Measurements from ENCODE around the gene GTF2A1. TPM values are rescaled to one million over a fixed set of nuclear protein-coding genes. Genes with fewer than 3 reads are reported as not detected.

Gene GTF2A1
- total RNA-seq, 2 donors from 2014 or later = 33.9 to 38.0 TPM

- peaks cover 10% of the 10 kb centered on the region for H3K4me1 Mint-ChIP-seq
- H3K4me3 Mint-ChIP-seq = peak overlapping the region; percentile 100
- no peaks in the 10 kb centered on the region for H3K27me3 Mint-ChIP-seq
- H3K36me3 Mint-ChIP-seq (ENCODE audit: low read depth) = peaks cover 46% of the 10 kb centered on the region
- peak overlapping the region; percentile 100 for H3K27ac Mint-ChIP-seq
- ATAC-seq (replicated peaks) = peak; percentile 65
- H3K9me3 Mint-ChIP-seq = no peaks in the 10 kb centered on the region
Observed at GRCh38 chr14:81219210-81219758, 1.5 kb downstream of the GTF2A1 start.

- no peak overlapping the region for H3K27ac Mint-ChIP-seq
- H3K4me3 Mint-ChIP-seq = no peak overlapping the region
- peaks cover 94% of the 10 kb centered on the region for H3K36me3 Mint-ChIP-seq (ENCODE audit: low read depth)
- peaks cover 30% of the 10 kb centered on the region for H3K4me1 Mint-ChIP-seq
- ATAC-seq (replicated peaks) = no peak
- H3K9me3 Mint-ChIP-seq = no peaks in the 10 kb centered on the region
- no peaks in the 10 kb centered on the region for H3K27me3 Mint-ChIP-seq
Observed at GRCh38 chr14:81211844-81212243, 8.9 kb downstream of the GTF2A1 start.

GRCh38 chr14:81209167-81209836 lies 11.5 kb downstream of the GTF2A1 start:
- Mint-ChIP-seq H3K4me3 (no peak overlapping the region), H3K4me1 (peaks cover 43% of the 10 kb centered on the region), H3K27ac (no peak overlapping the region), H3K36me3 (ENCODE audit: low read depth) (peaks cover 94% of the 10 kb centered on the region), H3K27me3 (no peaks in the 10 kb centered on the region), H3K9me3 (no peaks in the 10 kb centered on the region)
- no peak for ATAC-seq (replicated peaks)

- H3K36me3 Mint-ChIP-seq (ENCODE audit: low read depth) = peaks cover 94% of the 10 kb centered on the region
- H3K4me3 Mint-ChIP-seq = no peak overlapping the region
- H3K27me3 Mint-ChIP-seq = no peaks in the 10 kb centered on the region
- no peak overlapping the region for H3K27ac Mint-ChIP-seq
- no peak for ATAC-seq (replicated peaks)
- H3K9me3 Mint-ChIP-seq = no peaks in the 10 kb centered on the region
- H3K4me1 Mint-ChIP-seq = peaks cover 47% of the 10 kb centered on the region
Observed at GRCh38 chr14:81208489-81208888, 12.3 kb downstream of the GTF2A1 start.

- H3K27me3 Mint-ChIP-seq = no peaks in the 10 kb centered on the region
- peak overlapping the region; percentile 76 for H3K27ac Mint-ChIP-seq
- ATAC-seq (replicated peaks) = peak; percentile 97
- peaks cover 94% of the 10 kb centered on the region for H3K36me3 Mint-ChIP-seq (ENCODE audit: low read depth)
- H3K9me3 Mint-ChIP-seq = no peaks in the 10 kb centered on the region
- peaks cover 36% of the 10 kb centered on the region for H3K4me1 Mint-ChIP-seq
- no peak overlapping the region for H3K4me3 Mint-ChIP-seq
Observed at GRCh38 chr14:81206115-81206514, 14.6 kb downstream of the GTF2A1 start.

- H3K36me3 Mint-ChIP-seq (ENCODE audit: low read depth) = peaks cover 93% of the 10 kb centered on the region
- ATAC-seq (replicated peaks) = no peak
Observed at GRCh38 chr14:81205639-81206038, 15.1 kb downstream of the GTF2A1 start.

GRCh38 chr14:81200054-81200453 lies 20.7 kb downstream of the GTF2A1 start:
- peaks cover 98% of the 10 kb centered on the region for H3K36me3 Mint-ChIP-seq (ENCODE audit: low read depth)
- H3K4me3 Mint-ChIP-seq = peak overlapping the region; percentile 44
- H3K4me1 Mint-ChIP-seq = peaks cover 8% of the 10 kb centered on the region
- H3K27ac Mint-ChIP-seq = peak overlapping the region; percentile 80
- no peaks in the 10 kb centered on the region for H3K9me3 Mint-ChIP-seq
- no peaks in the 10 kb centered on the region for H3K27me3 Mint-ChIP-seq
- peak; percentile 94 for ATAC-seq (replicated peaks)

More at GRCh38 chr14:81205639-81206038, 15.1 kb downstream of the GTF2A1 start:
- Mint-ChIP-seq H3K4me3 (no peak overlapping the region), H3K4me1 (peaks cover 34% of the 10 kb centered on the region), H3K27ac (peak overlapping the region; percentile 76), H3K9me3 (no peaks in the 10 kb centered on the region), H3K27me3 (no peaks in the 10 kb centered on the region)

- peaks cover 98% of the 10 kb centered on the region for H3K36me3 Mint-ChIP-seq (ENCODE audit: low read depth)
- no peak overlapping the region for H3K27ac Mint-ChIP-seq
- H3K4me1 Mint-ChIP-seq = peaks cover 10% of the 10 kb centered on the region
- no peak for ATAC-seq (replicated peaks)
- H3K4me3 Mint-ChIP-seq = no peak overlapping the region
- no peaks in the 10 kb centered on the region for H3K27me3 Mint-ChIP-seq
- H3K9me3 Mint-ChIP-seq = no peaks in the 10 kb centered on the region
Observed at GRCh38 chr14:81199084-81199483, 21.7 kb downstream of the GTF2A1 start.

- Mint-ChIP-seq H3K27me3 (no peaks in the 10 kb centered on the region), H3K4me3 (no peak overlapping the region), H3K27ac (no peak overlapping the region), H3K36me3 (ENCODE audit: low read depth) (peaks cover 98% of the 10 kb centered on the region), H3K9me3 (no peaks in the 10 kb centered on the region), H3K4me1 (peaks cover 9% of the 10 kb centered on the region)
- no peak for ATAC-seq (replicated peaks)
Observed at GRCh38 chr14:81198651-81199050, 22.1 kb downstream of the GTF2A1 start.

- H3K9me3 Mint-ChIP-seq = no peaks in the 10 kb centered on the region
- peak; percentile 87 for ATAC-seq (replicated peaks)
- no peaks in the 10 kb centered on the region for H3K27me3 Mint-ChIP-seq
- peak overlapping the region; percentile 49 for H3K27ac Mint-ChIP-seq
- H3K36me3 Mint-ChIP-seq (ENCODE audit: low read depth) = peaks cover 98% of the 10 kb centered on the region
- peaks cover 31% of the 10 kb centered on the region for H3K4me1 Mint-ChIP-seq
- H3K4me3 Mint-ChIP-seq = peak overlapping the region; percentile 13
Observed at GRCh38 chr14:81193924-81194633, 26.7 kb downstream of the GTF2A1 start.

- H3K4me3 Mint-ChIP-seq = peak overlapping the region; percentile 51
- H3K27me3 Mint-ChIP-seq = no peaks in the 10 kb centered on the region
- peaks cover 99% of the 10 kb centered on the region for H3K36me3 Mint-ChIP-seq (ENCODE audit: low read depth)
- peak; percentile 76 for ATAC-seq (replicated peaks)
- H3K9me3 Mint-ChIP-seq = no peaks in the 10 kb centered on the region
- H3K27ac Mint-ChIP-seq = peak overlapping the region; percentile 62
- H3K4me1 Mint-ChIP-seq = peaks cover 39% of the 10 kb centered on the region
Observed at GRCh38 chr14:81192594-81192993, 28.2 kb downstream of the GTF2A1 start.

GRCh38 chr14:81187832-81188522 lies 32.8 kb downstream of the GTF2A1 start:
- Mint-ChIP-seq H3K27me3 (no peaks in the 10 kb centered on the region), H3K4me1 (peaks cover 32% of the 10 kb centered on the region), H3K27ac (peak overlapping the region; percentile 31), H3K9me3 (no peaks in the 10 kb centered on the region), H3K36me3 (ENCODE audit: low read depth) (peaks cover 97% of the 10 kb centered on the region), H3K4me3 (peak overlapping the region; percentile 34)
- ATAC-seq (replicated peaks) = peak; percentile 67

- Mint-ChIP-seq H3K9me3 (no peaks in the 10 kb centered on the region), H3K4me1 (peaks cover 8% of the 10 kb centered on the region), H3K27ac (no peak overlapping the region), H3K36me3 (ENCODE audit: low read depth) (peaks cover 76% of the 10 kb centered on the region), H3K27me3 (no peaks in the 10 kb centered on the region), H3K4me3 (no peak overlapping the region)
- no peak for ATAC-seq (replicated peaks)
Observed at GRCh38 chr14:81179631-81180030, 41.1 kb downstream of the GTF2A1 start.

GRCh38 chr14:81178063-81178462 lies 42.7 kb downstream of the GTF2A1 start:
- Mint-ChIP-seq H3K9me3 (no peaks in the 10 kb centered on the region), H3K27me3 (no peaks in the 10 kb centered on the region), H3K4me3 (no peak overlapping the region), H3K27ac (no peak overlapping the region), H3K4me1 (peaks cover 8% of the 10 kb centered on the region), H3K36me3 (ENCODE audit: low read depth) (peaks cover 61% of the 10 kb centered on the region)
- ATAC-seq (replicated peaks) = no peak

Measured in activated T-helper 17 cell treated with anti-CD3 and anti-CD28 coated beads, Interleukin-2, amount 50 U/mL, for 72 hours (primary cell).